SK-N-MC (cell line): ENCODE data around the gene FJX1.

ENCODE experiments used
- EZH2 ChIP-seq: fragments of 200-600 bp; sonication (generic); IDR thresholded peaks from one replicate; pipeline ENCODE4 v1.6.1; 2017; ENCODE audit warnings: antibody characterized with exemption
- POLR2AphosphoS5 ChIP-seq: IDR thresholded peaks from 2 replicates; pipeline ENCODE4 v1.6.1; 2012; ENCODE audit warnings: mild to moderate bottlenecking, low read depth, low read length, borderline replicate concordance

DNA sequence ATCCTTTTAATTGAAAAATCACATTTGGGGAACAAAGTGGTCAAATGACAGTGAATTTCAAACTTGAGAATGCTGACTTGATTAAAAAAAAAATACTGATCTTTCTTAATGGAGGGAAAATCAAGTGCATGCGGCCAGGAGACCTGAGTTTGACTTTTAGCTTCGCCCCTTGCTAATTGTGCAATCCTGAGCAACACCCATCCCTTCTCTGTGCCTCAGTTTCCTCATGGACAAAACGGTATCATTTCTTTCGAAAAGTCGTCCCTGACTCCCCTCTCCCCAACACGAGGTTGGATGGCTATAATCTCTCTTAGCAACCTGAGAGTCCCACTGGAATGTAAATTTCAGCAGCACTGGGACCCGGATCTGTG lies 959 bp upstream of the FJX1 start:
- TF ChIP-seq POLR2AphosphoS5 = no peak
- TF ChIP-seq EZH2 = no peak
